Hematopoietic multipotent progenitor cell (in vitro differentiated cells): ENCODE results near the gene SLC2A4. TPM values are rescaled to one million over a fixed set of nuclear protein-coding genes. Genes with fewer than 3 reads are reported as not detected.
A peak's percentile ranks its signal among the peaks of the same experiment; 100 is the strongest.

Experiments used
- DNase-seq, 3 donors: peaks; one replicate each; pipeline ENCODE4 v3.0.0-alpha.2; 2011 to 2015; ENCODE audit warnings: low read depth in 2 of 3, low spot score in 2 of 3
- total RNA-seq: library from RNA; depleted of rRNA; stranded (reverse); fragments of >200 nt; gene quantifications from one replicate; pipeline ENCODE4 v1.2.3, GENCODE V29; 2012

The SLC2A4 gene
- total RNA-seq = 1.9 TPM

- peak; percentile 49 to 87 (median 87) for DNase-seq
Measured at GRCh38 chr17:7281074-7281952, at the start of gene SLC2A4. Gene SLC2A4 (plus strand): TSS chr17:7281718. CDS start chr17:7281935, 217 bp downstream.

- DNase-seq = no peak
Measured at GRCh38 chr17:7232114-7232513, 49.4 kb upstream of the SLC2A4 start.

- DNase-seq = peak in 1 of 3 donors; percentile 59
Measured at GRCh38 chr17:7233701-7234082, 47.8 kb upstream of the SLC2A4 start.

- DNase-seq = peak; percentile 90 to 96 (median 95)
Measured at GRCh38 chr17:7234083-7234951, 47.2 kb upstream of the SLC2A4 start, which contains the start of gene DVL2. Gene DVL2 (minus strand): TSS chr17:7234517. CDS start chr17:7234262, 255 bp downstream.

- DNase-seq = no peak
Measured at GRCh38 chr17:7235693-7236665, 45.5 kb upstream of the SLC2A4 start.

GRCh38 chr17:7236808-7237207, 44.7 kb upstream of the SLC2A4 start:
- DNase-seq = no peak

GRCh38 chr17:7237266-7237760, 44.2 kb upstream of the SLC2A4 start:
- DNase-seq = no peak

- peak in 2 of 3 donors; percentile 68 to 70 for DNase-seq
Measured at GRCh38 chr17:7237761-7238419, 43.6 kb upstream of the SLC2A4 start.

- peak in 1 of 3 donors; percentile 36 for DNase-seq
Measured at GRCh38 chr17:7238420-7239090, 43.0 kb upstream of the SLC2A4 start.

- peak; percentile 96 to 99 (median 99) for DNase-seq
Measured at GRCh38 chr17:7239091-7240027, 42.2 kb upstream of the SLC2A4 start, which contains the start of gene PHF23. Gene PHF23 (minus strand): TSS chr17:7239457. CDS start chr17:7239279, 178 bp downstream.

GRCh38 chr17:7240375-7240774, 41.1 kb upstream of the SLC2A4 start:
- DNase-seq = no peak

- no peak for DNase-seq
Measured at GRCh38 chr17:7241090-7241733, 40.3 kb upstream of the SLC2A4 start.

GRCh38 chr17:7241783-7242716, 39.5 kb upstream of the SLC2A4 start, which contains the start of gene GABARAP:
Gene GABARAP (minus strand): TSS chr17:7242449. CDS start chr17:7242330, 119 bp downstream.
- peak in 2 of 3 donors; percentile 91 to 94 for DNase-seq

- DNase-seq = peak; percentile 95 to 97 (median 96)
Measured at GRCh38 chr17:7242717-7243452, 38.6 kb upstream of the SLC2A4 start.

GRCh38 chr17:7243453-7243729, 38.1 kb upstream of the SLC2A4 start:
- DNase-seq = no peak
